HG03442 (cell line): Measurements from ENCODE around the gene TREM2.

Experiments
- ATAC-seq: cut with Tn5 transposase; IDR thresholded peaks from one replicate; pipeline ENCODE4 v1.9.1; 2021; ENCODE audit warnings: mild to moderate bottlenecking, moderate library complexity; ENCODE audit not compliant: unreplicated experiment

TREM2 gene

DNA sequence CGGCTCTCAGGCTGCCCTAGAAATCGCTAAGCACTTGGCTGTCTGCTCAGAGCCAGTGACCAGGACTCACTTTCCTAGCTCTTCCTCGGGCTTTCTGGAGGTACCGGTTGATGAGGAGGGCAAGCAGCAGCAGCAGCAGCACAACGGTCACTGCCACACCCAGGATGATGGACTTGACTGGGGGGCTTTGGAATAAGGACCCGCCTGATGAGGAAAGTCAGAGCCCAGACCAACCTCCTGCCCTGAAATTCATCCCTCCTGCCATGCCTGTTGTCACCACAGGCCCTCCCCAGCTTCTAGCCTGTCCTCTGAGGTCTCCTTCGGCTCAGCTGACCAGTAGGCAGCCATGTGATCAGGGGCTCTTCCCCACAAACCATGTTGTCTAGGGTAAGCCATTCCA is 21.8 kb upstream of the TREM2 start:
- ATAC-seq = no peak

- no peak for ATAC-seq
Observed at GRCh38 chr6:41182069-41183034, 19.4 kb upstream of the TREM2 start.

DNA sequence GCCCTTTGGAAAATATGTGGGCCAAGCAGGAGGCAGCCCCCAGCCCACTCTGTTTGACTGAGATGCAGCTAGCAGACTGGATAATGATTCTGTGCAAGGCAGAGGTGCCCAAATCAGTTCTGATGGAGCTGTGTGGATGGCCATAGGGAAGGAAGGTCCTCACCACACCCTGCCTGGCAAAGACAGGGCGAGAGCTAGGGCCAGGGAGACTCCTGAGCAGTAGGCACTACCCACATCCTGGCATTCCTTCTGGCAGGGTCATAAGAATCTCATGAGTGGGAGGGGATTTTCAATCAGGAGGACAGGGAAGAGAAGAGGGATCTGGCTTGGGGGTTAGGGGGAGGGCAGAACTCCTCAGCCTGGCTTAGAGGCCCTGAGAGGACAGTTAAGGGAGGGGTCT is 18.6 kb upstream of the TREM2 start:
- no peak for ATAC-seq

- no peak for ATAC-seq
Observed at GRCh38 chr6:41179163-41179562, 16.2 kb upstream of the TREM2 start.

GRCh38 chr6:41177695-41178094 is 14.8 kb upstream of the TREM2 start:
- ATAC-seq = no peak

DNA sequence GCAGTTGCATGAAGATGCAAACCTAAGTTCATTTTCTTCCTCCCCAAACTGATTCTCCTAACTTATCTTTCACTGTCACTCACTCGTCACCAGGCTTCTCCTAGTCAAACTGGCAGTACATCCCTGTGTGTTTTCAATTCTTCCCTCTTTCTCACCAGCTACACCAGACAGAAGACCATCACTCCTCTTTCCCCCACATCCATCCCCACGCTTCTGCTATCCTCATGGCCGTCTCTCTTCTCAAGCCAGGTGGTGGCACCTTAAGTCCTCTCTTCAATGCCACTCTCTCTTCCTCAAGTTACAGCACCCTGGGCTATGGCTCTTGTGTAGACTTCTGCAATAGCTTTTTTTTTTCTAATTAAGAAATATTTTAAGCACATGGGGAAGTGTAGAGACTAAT is 14.4 kb upstream of the TREM2 start:
- no peak for ATAC-seq

DNA sequence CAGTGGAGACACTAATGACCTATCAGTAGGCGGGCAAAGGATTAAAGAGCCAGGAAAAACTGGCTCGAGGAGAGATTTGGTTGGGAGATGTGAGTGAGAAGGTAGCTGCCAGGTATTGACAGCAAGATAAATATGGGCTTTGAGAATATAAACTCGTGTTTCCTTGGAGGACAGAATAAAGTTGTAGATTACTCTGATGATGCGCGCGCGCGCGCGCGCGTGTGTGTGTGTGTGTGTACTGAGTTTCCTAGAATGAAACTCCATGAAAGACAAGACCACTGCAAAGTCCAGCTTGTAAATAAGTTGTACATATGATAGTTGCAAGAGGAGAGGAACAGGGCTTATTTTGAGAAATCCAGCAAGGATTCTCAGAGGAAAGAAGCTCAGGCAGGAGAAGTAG is 13.3 kb upstream of the TREM2 start:
- ATAC-seq = no peak

DNA sequence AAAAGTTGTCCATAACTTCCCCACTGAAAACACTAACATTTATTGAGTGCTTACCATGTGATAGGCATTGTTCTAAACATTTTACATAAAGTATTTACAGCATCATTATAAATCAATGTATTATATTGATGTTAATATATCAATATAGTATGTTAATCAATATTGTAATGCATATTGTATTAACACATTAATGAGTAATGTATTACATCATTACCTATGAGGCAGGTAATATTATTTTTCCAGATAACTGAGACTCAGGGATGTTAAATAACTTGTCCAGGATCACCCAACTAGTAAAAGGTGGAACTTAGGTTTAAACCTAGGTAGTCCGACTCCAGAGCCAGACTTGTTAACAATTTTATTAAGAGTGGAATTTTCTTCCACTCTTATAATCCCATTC is 12.2 kb upstream of the TREM2 start:
- no peak for ATAC-seq

GRCh38 chr6:41174610-41175009 is 11.7 kb upstream of the TREM2 start:
- ATAC-seq = no peak

DNA sequence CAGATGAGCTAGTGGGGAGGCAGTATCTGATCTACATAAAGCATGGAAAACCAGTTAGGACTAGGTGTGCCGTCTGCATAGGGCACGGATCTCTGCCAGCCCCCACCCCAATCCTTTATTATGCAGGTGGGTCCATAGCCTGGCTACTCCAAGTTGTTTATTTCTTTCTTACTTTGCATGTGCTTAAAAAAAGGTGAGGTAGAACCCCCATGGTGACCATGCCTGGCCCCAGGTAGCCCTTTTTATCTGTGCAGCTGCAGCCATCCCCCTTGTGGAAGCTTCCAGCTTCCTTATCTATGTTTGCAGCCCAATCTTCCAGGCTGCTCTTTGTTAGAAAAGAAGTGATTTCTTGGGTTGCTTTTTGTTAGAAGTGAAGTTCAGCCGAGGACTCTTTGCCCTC is 9.0 kb upstream of the TREM2 start:
- ATAC-seq = no peak

- no peak for ATAC-seq
Observed at GRCh38 chr6:41170547-41171160, 7.7 kb upstream of the TREM2 start.

GRCh38 chr6:41167173-41167963 is 4.5 kb upstream of the TREM2 start:
- no peak for ATAC-seq

DNA sequence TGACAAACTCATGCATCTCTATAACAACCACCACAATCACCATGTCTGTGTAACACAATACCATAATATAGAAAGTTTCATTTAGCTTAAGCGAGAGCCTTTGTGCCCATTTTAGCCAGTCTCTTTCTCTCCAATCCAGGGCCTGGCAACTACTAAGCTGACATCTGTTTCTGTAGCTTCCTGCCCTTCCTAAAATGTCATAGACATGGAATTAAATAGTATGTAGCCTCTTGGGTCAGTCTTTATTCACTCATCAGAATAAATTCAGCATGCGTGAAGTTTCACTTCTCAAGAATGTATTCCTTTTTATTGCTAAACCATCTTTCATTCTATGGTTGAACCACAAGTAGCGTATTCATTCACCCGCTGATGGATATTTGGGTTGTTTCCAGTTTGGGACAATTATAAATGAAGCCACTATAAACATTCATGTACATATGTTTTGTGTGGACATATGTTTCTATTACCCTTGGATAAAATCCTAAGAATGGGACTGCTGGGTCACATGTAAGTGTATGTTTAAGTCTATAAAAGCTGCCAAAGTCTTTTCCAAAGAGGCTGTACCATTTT is 1.7 kb upstream of the TREM2 start:
- no peak for ATAC-seq

DNA sequence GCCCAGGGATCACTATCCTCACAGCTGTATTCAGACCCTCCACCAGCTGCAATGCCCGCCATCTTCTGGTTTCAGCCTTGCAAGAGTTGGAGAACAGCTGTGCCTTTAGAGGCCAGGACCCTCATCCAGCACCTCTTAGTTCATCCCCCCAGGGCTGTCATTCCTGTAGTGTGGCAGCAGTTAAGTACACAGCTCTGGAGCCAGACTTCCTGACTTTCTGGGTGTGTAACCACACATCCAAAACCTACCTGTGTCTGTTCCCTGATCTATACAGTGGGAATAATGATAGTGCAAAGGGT is 452 bp upstream of the TREM2 start:
- ATAC-seq = no peak

DNA sequence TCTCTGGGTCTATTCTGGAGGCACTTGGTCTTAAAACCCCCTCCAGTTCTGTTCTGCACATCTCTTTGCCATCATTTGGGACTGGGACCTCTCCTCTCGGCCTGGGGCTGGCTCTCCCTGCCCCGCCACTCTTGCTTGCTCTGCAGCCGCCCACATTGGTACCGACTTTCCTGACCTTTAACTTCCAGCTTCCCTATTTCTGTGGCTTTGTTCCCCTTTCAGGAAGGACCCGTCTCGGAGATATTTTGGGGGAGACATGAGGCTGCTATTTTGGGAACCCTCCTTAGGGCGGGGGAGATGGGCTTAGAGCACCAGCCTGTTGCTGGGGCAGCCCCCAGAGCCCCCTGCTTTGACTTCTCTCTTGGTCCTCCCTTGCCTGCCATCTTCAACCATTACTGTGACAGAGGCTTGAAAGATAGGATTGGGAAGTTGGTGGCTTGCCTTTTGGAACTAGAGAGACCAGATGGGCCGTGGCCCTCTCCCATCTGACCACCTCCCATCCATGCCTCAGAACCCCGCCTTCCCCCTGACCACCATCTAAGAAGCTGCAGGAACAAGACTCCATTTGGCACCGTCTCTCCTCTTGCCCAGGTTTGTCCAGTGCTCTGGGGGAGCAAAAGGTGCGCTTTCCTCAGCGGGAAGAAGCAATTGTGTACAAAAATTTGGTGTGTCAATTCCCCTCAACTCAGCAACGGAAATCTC is 914 bp downstream of the TREM2 start:
- ATAC-seq = no peak

- ATAC-seq = no peak
Observed at GRCh38 chr6:41161380-41161779, 1.5 kb downstream of the TREM2 start.

DNA sequence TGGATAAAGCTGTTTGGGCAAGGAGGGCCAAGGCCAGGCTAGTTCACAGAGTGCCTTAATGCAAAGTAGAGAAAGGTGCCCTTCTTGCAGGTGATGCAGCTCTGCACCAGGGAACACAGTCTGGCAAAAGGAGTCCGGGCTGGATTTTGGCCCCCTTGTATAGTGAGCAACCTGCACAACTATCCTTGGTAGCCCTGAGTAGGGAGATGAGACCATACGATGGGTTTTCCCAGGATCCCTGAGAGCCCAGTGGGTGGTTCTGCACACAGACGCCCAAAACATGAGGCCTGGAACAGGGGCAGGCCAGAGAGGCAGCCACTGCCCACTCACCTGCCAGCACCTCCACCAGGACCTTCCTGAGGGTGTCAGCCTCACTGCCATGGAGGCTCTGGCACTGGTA is 2.0 kb downstream of the TREM2 start:
- ATAC-seq = no peak

- ATAC-seq = no peak
Observed at GRCh38 chr6:41159415-41160082, 3.4 kb downstream of the TREM2 start.

- no peak for ATAC-seq
Observed at GRCh38 chr6:41157323-41157722, 5.6 kb downstream of the TREM2 start.

DNA sequence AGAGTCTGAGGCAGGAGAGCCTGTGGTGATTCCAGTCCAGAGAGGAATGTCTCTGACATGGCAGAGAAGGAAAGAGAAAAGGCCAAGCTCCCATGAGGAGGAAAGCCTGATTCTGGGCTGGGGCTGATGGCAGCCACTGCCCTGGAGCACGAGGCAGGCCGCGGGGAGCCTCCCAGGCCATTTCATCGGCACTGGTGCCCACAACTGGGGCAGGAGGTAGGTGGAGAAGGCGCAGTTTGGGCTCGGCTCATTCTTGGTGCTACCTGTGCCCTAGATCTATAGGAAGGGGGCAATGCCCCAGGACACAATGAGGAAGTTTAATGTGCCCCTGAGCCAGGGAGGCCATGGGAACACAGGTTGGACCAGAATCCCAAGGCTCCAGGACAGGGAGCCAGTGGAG is 6.1 kb downstream of the TREM2 start:
- no peak for ATAC-seq
